Sciatic nerve (tissue), 1 donor: ENCODE measurements around the gene EEF1E1. TPM values are rescaled to one million over a fixed set of nuclear protein-coding genes. Genes with fewer than 3 reads are reported as not detected.

ENCODE experiments used
- total RNA-seq: library from RNA; stranded (reverse); fragmentation: NEBNext Ultra II Directional; extraction: Animal tissue kit (Norgen Biotek cat#: 25700); gene quantifications from one replicate; pipeline ENCODE4 v1.2.1, GENCODE V29; 2021
- donor health status: DM: no; HTN: no; CAD: no.

The EEF1E1 gene
- total RNA-seq, 1 donor from 2014 or later = 13.2 TPM

Other genes with a start within 250 kb of the EEF1E1 start
- gene TXNDC5, start 191.8 kb downstream of the EEF1E1 start, total RNA-seq = 62.7 TPM
- gene BLOC1S5, start 38.2 kb downstream of the EEF1E1 start, total RNA-seq = 17.8 TPM